NCI-H146 treated with DMSO at 0.1 percent for 48 hours (cell line): ENCODE data around the gene ARL6IP5.
A peak's percentile ranks its signal among the peaks of the same experiment; 100 is the strongest.

Source experiments
- DNase-seq: peaks from one replicate; lab custom pipeline; 2025; ENCODE audit not compliant: unreplicated experiment; lab: John Stamatoyannopoulos, UW

The ARL6IP5 gene, protein sequence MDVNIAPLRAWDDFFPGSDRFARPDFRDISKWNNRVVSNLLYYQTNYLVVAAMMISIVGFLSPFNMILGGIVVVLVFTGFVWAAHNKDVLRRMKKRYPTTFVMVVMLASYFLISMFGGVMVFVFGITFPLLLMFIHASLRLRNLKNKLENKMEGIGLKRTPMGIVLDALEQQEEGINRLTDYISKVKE

DNA sequence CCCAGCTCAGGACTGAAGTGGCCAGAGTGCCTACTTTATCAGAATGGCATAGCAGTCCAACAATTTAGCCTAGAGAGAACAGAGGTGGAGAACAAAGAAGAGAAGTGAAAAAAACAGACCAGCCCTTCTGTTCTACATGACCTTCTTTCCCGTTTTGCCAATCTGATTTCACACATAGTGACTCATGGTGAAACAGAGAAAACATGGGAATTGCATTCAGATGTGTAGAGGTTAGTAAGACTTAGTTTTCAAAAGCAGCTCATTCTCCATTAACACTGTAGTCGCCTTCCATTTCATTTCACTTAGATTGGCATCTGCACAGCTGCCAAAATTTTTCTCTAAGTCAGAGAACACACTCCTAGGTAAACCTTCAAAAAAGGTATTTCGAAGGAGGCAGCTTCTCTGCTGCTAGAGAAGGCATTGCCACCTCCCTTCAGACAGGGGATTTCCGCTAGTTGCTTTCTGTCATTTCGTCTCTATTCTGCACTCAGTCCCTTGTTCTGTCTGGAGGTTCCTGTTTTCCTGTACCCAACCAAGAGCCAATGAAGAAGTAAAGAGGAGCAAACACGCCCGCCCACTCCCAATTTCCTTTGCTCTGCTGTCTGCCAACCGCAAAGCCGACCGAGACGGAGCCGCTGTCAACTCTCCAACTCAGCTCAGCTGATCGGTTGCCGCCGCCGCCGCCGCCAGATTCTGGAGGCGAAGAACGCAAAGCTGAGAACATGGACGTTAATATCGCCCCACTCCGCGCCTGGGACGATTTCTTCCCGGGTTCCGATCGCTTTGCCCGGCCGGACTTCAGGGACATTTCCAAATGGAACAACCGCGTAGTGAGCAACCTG, at the start of gene ARL6IP5:
Gene ARL6IP5, plus strand, starts transcription at position 612 of the 842 bp plus-strand sequence. Its CDS starts 111 bp downstream, at position 723.
- peak; percentile 83 for DNase-seq

DNA sequence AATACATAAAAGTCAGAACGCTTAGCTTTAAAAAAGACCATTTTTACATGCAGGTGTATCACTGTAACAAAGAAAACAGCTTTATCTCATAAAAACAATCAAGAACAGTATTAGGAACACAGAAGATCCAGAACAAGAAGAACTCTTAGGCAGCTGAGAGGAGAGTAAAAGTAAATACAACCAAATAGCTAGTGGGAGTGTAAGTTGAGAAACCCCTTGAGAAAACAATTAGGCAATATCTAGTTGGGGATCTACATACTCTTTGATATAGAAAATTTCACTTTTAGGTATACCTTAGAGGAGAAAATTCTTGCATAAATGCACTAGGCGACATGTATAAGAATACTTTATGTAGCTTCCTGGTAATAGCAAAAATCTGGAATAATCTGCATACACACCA, 40.1 kb upstream of the ARL6IP5 start:
- DNase-seq, result no peak

DNA sequence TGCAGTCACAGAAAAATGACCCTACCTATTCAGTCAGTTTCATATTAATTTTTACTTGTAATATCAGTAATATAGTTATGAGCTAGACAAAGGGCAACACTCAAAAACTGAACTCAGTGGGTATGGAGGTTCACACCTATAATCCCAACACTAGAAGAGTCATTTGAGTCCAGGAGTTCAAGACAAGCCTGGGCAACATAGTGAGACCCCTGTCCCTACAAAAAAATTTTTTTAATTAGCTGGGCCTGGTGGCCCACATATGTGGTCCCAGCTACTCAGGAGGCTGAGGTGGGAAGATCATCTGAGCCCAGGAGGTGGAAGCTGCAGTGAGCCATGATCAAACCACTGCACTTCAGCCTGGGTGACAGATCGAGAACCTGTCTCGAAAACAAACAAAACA, 35.7 kb upstream of the ARL6IP5 start:
- DNase-seq, result no peak

DNA sequence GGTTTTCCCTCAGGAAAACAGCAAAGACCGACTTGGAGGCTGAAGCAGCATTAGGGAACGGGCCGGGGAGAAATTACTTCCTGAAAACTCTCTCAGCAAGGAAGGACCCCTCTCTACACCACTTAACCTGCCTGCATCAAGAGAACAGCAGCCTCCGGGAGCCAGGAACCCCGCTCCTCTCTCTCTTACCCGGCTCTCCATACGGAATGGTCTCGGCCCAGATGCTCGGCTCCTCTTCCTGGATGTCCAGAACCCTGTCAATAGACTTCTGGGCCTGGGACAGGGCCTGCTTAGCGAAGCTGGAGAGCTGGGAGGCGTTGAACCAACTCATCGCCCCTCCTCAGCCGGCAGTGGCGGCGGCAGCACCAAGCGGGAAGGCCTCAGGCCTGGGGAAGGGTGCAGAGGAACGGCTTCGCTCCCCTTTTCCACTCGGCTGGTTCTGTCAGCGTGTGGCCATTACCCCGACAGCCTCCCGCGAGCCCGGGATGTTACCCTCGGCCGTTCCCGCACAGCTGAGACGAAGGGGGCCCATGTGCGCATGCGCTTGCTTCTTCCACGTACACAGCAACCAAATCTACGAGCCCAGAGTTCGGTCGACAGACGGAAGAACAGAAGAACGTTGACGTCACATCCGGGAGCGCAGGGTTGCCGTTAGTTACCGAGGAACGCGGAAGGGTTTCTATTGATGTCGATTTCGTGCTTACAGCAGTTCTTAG, 32.8 kb upstream of the ARL6IP5 start, which contains the start of gene TMF1:
Gene TMF1, minus strand, starts transcription at position 578 of the 716 bp plus-strand sequence. Its CDS starts 247 bp downstream, at position 331.
- DNase-seq, result no peak

DNA sequence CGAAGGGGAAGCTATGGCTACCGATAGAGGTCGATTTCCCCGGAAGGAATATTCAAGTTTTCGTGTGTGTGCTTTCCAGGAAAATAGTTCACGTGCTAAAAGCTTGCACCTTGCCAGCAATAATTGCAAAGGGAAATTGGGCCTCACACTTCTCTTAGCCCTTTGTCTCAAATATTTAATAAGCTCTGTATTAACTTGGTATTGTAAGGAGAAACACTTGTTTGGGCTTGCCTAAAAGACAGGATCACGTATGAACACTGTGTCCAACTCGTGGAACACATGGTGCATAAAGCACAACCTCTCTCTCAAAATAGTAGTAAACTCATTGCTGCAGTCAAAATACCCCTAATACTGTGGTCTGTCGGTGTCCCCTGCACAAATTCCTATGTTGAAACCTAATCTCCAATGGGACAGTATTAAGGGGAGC, 32.3 kb upstream of the ARL6IP5 start:
- DNase-seq, result no peak

DNA sequence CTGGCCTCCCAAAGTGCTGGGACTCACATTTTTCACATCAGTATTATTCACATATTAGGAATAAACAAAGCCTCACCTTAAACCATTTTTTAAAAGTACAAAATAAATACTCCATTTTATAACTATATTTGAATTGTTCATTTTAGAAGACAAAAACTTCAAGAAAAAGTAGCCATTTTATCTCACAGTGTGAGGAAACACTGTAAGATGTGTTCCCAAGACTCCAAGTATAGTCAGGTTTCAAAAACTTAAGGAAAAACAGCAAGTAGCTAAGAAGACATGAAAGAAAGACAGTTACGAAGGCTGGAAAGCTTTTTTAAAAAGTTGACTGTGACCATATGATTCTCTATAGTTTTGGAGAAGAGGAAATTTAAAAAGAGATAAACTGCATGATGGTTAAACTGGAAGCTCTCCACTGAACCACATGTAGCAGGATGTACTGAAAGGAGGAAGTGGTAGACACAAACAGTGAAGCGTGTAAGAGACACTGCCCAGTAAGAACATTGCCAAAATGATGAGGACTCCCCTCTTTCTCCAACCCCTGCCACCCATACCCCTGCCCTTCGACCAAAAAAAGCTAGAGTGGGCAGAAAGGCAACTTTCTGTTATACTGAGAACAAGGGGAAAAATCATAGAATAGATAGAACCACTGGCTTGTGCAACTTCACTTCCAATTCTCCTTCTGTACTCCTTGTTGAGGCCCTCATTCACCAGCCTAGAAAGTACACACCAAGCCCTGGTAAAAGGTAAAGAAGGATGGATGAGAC, 26.4 kb upstream of the ARL6IP5 start:
- no peak for DNase-seq

DNA sequence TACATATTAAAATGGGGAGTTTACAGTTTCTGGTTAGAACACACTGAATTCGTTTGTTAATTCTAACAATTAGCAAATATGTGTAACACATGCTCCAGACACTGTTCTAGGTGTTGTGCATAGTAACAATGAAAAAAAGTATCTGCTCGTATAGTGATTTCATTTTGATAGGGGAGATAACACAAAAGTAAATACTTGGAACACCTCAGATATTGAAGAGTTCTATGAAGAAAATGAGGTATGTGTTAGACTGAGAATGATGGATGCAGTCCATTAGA, 25.9 kb upstream of the ARL6IP5 start:
- no peak for DNase-seq

DNA sequence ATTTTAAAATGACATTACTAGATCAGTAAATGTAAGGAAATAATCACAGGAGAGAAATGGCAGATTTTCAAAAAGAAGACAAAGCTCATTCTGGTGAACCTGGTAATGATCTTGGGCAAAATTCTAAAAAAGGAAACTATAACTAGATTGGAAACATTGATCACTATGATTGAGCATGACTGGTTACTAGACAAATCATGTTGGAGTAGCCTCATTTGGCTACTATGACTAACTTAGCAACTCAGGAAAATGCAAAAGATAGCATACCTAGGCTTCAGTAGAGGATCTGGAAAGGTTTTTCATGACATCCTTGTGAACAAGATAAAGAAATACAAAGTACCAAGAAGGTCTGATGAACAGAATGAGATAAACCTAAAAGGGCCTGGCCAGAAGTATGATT, 25.0 kb upstream of the ARL6IP5 start:
- no peak for DNase-seq

DNA sequence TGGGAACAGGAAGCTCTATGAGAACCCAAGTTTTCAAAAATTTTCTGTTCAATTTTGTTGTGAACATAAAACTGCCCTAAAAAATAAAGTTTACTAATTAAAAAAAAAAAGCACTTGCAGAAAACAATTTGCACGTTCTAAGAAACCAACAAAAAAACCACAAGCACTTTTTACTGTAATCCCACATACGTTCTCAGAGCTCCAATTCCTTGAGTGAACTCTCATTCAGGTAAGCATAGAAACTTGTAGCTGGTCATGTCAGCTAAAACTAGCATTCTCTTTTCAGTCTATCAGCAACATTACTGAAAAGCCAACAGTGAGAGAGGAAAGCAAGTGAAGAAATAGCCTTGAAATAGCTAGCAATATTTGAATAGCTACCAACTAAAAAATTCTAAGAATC, 21.1 kb upstream of the ARL6IP5 start:
- no peak for DNase-seq

DNA sequence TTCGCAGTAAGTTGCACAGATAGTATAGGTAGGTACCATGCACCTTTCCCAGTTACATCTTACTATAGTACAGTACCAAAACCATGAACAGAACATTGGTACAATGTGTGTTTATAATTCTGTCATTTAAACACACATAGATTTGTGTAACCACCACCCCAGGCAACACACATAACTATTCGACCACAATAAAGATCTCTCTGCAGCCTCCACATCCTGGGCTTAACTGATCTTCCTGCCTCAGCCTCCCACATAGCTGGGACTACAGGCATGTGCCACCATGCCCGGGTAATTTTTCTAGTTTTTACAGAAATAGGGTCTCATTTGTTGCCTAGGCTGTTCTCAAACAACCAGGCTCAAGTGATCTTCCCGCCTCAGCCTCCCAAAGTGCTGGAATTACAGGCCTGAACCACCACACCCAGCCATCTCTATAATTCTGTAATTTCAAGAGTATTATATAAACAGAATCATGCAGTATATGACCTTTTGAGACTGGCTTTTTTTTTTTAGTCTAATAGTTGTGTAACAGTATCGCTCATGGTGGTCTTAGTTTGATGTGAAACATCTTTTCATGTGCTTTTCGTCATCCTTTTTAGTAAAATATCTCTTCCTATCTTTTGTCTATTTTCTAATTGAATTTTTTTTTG, 19.3 kb upstream of the ARL6IP5 start:
- DNase-seq, result no peak

DNA sequence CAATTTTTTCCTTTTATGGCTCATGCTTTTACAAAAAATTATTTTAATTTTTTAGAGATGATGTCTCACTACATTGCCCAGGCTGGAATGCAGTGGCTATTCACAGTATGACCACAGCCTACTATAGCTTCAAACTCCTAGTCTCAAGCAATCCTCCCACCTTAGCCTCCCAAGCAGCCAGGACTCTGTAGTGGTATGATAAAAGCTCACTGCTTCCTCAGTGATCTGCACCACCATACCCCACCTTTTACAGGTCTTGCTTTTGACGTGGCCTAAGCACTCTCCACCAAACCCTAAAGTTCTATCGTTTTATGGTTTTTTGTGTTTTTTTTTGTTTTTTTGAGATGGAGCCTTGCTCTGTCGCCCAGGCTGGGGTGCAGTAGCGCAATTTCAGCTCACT, 18.6 kb upstream of the ARL6IP5 start:
- DNase-seq, result no peak

DNA sequence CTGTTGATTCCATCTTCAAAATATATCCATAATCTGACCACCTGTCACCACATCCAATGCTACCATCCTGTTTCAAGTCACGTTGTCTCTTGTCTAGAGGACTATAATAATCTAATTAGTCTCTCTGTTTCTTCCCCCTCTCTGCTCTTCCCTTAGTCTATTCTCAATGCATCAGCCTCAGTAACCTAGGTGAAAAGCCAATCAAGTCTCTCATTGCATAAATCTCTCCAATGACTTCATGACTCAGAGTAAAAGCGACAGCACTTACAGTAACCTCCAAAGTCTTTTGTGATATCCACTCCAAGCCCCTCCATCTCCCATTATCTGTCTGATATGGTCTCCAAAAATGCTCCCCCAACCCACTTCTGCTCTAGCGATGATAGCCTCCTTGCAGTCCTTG, 11.8 kb upstream of the ARL6IP5 start:
- DNase-seq, result no peak

DNA sequence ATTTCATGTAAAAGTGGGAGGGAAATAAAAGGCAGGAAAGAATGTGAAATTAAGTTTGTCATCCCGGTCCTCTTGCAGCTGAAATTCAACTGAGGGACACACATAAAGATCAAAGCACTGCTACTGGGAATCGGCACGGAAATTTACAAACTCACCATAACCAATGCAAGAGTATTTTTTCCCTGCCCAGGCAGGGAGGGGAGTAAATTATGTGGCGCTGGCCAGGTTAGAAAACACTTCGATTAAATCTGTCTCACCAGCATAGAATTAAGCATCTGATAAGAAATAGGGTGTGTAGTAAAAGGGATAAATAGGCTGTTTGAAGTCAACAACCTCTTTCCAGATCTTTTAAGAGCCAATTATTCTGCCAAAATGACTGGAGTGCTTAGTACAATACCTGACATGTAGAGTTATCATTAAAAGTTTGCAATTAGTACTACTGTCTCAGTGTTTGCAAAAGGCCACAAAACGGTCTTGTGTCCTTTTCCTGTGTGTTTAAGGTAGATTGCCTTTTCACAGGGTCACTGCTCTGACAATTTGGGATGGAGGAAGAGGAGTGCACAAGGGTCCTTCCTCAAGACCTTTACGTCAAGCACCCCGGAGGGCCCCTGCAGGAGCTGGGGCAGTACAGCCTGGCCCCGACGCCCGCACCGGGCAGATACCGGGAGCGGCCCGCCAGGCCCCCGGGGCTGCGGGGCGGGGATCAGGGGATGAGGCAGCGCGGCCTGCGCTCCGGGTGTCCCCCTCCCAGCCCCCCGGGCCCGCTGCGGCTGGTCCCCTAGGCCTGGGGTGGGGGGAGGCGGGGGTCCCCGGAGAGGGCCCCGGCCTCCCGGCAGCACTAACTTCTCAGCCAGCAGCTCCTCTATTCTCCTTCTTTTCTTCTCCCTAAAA, 5.2 kb upstream of the ARL6IP5 start:
- DNase-seq, result no peak

DNA sequence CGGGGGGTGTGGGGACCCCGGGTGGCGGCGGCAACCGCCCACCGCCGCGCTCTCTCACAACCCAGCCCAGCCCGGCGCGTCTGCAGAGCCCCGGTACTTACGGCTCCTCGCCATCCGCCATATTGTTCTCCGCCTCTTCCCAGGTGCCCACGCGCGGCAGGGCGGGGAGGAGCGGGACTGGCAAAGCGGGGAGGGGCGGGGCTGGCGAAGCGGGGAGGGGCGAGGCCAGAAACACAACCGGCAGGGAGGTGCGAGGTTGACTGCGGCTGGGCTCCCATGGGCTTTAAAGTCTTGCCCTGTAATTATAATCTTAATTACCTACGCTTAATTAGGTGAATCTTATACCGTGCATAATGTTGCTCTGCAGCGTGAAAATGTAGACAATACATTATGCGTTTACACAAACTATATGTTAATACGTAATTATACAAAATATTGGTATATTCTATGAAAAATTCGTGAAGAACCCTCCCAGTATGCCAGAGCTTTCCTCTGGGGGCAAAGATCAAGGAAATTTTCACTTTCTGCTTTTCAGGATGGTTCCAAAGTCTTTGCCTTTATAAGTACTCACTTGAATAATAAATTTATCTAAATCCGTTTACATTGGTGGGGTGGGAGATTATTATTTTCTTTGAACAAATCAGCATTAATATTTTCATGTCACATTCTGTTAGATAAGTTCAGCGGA, 4.4 kb upstream of the ARL6IP5 start, which contains the start of gene UBA3:
Gene UBA3, minus strand, starts transcription at position 133 of the 688 bp plus-strand sequence. Its CDS starts 12 bp downstream, at position 121.
- DNase-seq, result peak; percentile 63

DNA sequence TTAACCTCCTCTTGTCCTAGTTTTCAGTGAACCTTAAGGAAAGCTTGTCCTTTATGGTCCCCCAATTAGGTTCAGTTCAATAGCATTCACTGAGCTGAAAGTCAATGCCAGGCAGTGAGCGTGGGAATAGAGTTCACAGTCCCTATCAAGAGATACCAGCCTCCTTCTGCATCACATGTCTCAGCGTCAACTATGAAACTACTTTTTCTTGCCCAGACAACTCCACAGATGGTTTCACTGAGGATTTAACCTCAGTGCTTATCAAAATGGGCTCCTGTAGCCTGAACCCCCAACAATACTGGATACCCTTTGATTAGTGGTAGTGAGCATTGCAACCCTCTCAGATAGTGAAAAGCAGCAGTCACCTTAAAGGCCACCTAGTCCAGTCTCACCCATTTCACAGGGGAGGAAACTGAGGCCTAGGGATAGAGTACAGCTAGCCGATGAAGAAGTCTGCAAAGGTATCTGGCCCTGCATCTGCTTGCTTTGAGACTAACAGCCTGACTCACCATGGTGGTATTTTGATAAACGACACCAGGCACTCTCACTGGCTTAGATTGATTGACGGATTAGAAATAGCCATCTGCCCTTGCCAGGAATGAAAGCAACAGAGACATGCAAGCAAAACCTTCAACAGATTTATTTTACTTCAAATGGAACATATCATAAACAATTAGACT, 3.0 kb upstream of the ARL6IP5 start:
- no peak for DNase-seq

DNA sequence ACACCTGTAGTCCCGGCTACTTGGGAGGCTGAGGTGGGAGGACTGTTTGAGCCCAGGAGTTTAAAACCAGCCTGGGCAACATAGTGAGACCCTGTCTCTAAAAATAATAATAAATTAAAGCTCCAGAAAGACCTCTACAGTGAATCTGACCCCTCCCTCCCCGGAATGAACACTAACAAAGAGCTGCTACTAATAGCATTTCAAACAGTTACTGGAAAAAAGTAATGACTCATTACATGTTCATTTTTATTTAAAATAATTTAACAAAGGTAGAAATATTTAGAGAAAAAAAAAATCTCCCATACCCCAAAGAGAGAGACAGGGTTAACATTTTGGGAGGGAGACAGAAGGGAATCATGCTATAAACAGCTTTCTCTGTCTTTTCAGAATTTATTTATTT, 2.4 kb upstream of the ARL6IP5 start:
- DNase-seq, result no peak

DNA sequence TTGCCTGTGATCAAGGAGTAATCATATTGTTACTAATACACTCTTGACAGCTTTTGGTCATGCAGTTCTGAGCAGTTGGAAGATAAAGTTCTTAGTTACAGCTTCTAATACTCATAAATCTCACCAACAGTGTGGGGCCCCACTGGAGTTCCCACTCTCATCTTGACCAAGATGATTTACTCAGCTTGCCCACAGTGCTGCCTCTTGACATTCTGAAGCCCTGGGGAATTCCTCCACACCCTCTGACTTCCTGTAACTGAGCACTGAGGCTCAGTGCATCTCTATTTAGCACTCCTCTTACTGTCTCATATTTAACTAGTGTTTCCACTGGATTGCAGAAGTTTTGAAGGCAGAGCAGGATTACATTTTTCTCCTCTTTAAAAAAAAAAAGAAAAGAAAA, 1.9 kb upstream of the ARL6IP5 start:
- DNase-seq, result no peak

DNA sequence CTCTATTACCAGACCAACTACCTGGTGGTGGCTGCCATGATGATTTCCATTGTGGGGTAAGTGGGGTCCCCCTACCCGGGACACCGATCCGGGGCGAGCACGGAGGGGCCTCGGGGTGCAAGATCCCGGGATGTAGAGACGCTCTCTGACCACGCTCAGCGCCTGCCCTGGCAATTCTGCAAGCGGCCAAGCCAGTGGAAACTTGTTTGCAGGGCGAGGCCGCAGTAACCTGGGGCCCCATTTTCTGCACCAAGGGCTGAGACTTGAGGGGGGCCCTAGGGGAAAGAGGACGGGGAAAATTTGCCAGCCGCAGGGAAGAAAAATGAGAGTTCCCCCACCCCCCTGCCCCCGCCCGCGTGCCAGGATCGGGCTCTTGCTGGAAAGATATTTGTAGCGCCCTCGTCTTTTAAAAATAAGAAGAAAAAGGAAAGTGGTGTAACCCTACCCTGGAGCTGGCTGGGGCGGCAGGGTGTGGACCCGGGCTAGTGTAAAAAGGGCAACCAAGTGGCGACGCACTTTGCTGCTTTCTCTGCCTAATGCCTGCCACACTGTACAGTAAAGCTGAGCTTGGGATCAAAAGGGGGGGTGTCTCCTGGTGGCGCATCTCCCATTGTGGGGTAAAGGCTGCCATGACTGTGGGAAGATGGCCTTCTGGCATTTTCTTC, 563 bp downstream of the ARL6IP5 start:
- no peak for DNase-seq
